ENCODE data around the gene UBQLN4.

Gene UBQLN4

DNA sequence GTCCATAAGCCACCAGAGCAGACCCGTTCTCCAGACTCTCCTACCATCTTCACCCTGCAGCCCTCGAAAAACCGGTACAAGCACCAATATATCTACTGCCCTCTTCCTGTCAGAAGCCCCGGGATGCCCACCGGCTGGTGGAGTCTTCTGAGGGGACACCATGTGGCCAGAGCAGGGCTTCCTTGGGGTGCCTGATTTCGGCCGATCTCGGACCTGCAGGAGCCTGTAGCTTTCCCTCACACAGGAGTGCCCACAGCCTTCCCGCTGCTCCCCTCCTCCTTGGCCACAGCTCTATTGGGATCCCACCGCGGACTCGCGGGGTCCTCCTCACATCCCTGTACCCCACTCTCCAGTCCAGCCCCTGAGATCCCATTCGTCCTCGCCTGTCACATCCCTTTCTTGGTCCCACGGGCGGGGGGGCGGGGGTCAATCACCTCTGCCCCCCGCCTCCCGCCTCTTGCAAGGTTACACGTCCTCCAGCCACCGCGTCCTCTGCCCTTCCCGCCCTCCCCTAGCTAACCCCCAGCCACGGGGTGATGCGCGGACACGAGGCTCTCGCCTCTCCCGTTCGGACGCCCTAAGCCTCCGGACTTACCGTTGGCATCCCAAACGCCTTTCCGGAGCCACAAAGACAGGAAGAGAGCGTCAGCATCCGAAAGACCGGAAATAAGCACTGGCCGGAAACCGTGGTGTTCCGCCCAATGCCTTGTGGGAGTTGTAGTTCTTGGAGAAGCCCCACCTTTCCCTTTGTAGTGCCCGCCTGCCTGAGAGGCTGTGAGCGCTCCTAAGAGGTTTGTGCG lies 33.1 kb downstream of the UBQLN4 start, which contains the start of gene SSR2:
TSS of gene SSR2 (minus strand) at position 659 of the 800 bp plus-strand sequence. CDS start 784 bp downstream, outside the sequence.
- DNase-seq (ENCODE audit: extremely low read depth in 1 of 2, low read depth in 1 of 2) = peak; percentile 67 to 84

- no peak for DNase-seq (ENCODE audit: extremely low read depth in 1 of 2, low read depth in 1 of 2)
These were observed 33.7 kb downstream of the UBQLN4 start for GRCh38 chr1:156019946-156020292.

DNA sequence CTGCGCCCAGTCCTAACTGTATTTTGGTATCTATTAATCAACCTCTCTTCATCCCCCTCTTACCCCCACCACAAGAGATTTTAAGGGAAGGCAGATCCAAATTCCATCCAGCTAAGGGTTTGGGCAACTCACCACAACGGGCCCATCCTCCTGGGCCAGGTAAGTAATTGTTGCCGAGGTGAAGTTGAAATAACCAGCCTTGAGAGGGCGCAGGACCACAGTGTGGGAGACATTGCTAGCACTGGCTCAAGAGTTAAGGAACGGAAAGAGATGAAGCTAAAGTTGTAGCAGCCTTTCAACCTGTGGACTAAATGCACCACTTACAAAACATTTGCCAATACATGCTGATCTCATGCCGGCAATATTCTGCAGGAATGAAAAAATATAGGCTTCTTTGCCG lies 38.8 kb downstream of the UBQLN4 start:
- DNase-seq (ENCODE audit: extremely low read depth in 1 of 2, low read depth in 1 of 2) = no peak

- DNase-seq (ENCODE audit: extremely low read depth in 1 of 2, low read depth in 1 of 2) = no peak
These were observed 41.4 kb downstream of the UBQLN4 start for GRCh38 chr1:156012051-156012817.

- DNase-seq (ENCODE audit: extremely low read depth in 1 of 2, low read depth in 1 of 2) = no peak
These were observed 44.2 kb downstream of the UBQLN4 start for GRCh38 chr1:156009404-156009803.

GRCh38 chr1:156006666-156007376 lies 46.8 kb downstream of the UBQLN4 start:
- no peak for DNase-seq (ENCODE audit: extremely low read depth in 1 of 2, low read depth in 1 of 2)

GRCh38 chr1:156004843-156005584 lies 48.6 kb downstream of the UBQLN4 start:
- DNase-seq (ENCODE audit: extremely low read depth in 1 of 2, low read depth in 1 of 2) = no peak

GRCh38 chr1:156003923-156004188 lies 49.7 kb downstream of the UBQLN4 start:
- no peak for DNase-seq (ENCODE audit: extremely low read depth in 1 of 2, low read depth in 1 of 2)

DNA sequence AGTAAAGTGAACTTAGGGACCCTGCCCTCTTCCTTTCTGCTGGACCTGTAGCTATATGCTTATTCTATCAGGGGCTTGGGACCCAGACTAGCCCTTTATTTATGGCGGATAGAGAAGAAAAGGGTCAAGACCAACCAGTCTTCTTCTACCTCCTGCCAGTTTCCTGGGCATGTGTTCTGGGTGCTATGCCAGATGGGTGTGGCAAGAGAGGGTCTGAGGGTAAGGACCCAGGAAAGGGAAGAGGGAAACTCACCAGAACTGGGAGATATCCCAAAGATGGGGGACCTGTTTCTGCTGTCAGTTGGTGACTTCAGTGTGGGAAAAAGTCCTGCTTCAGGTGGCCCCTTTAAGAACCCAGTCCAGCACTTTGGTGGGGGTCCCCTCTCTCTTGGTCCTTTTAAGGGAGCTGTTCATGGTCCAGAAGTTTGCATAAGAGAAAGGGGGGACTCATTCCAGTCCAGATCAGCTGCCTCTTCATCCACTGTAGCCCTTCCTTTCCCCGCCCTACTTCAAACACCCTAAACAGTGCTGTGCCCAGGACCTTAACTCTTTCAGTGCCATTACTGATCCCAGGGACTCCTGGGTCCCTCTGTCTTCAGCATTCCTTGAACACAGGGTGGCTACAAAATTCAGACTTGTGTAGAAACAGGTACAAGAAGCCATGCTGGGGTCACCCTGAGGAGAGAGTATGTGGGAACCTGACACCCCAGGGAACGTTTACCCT lies 51.2 kb downstream of the UBQLN4 start:
- no peak for DNase-seq (ENCODE audit: extremely low read depth in 1 of 2, low read depth in 1 of 2)

GRCh38 chr1:156001662-156002171 lies 51.9 kb downstream of the UBQLN4 start:
- no peak for DNase-seq (ENCODE audit: extremely low read depth in 1 of 2, low read depth in 1 of 2)

- DNase-seq (ENCODE audit: extremely low read depth in 1 of 2, low read depth in 1 of 2) = no peak
These were observed 52.5 kb downstream of the UBQLN4 start for GRCh38 chr1:156001021-156001661.

DNA sequence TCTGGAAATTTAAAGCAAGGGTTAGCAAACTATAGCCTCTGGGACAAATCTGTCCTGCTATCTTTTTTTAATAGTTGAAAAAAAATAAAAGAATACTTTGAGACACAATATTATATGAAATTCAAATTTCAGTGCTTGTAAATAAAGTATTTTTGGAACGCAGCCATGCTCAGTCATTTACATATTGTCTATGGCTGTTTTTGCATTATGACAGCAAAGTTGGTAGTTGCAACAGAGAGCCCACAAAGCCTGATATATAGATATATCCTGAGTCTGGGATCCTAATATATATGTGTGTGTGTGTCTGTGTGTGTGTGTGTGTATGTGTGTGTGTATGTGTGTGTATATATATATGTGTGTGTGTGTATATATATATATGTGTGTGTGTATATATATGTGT lies 53.6 kb downstream of the UBQLN4 start:
- no peak for DNase-seq (ENCODE audit: extremely low read depth in 1 of 2, low read depth in 1 of 2)

GRCh38 chr1:155996166-155996565 lies 57.4 kb downstream of the UBQLN4 start:
- no peak for DNase-seq (ENCODE audit: extremely low read depth in 1 of 2, low read depth in 1 of 2)

DNA sequence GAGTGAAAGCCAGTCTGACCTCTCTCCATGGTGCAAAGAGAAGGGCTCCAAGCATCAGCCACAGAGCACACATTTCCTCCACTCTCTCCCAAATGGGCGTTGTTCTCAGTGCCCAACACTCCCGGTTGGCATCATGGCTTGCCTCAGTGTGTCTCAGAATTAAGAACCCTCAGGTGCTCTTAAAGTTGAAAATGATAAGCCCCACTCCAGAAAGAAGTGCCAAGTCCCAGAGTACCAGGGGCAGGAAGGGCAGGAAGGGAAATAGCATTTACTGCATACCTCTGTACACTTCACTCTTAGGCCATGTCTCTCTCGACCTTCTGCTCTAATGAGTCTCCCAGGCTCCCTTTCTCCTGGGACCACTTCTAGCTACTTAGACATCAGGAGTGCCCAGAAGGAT lies 60.0 kb downstream of the UBQLN4 start:
- no peak for DNase-seq (ENCODE audit: extremely low read depth in 1 of 2, low read depth in 1 of 2)

DNA sequence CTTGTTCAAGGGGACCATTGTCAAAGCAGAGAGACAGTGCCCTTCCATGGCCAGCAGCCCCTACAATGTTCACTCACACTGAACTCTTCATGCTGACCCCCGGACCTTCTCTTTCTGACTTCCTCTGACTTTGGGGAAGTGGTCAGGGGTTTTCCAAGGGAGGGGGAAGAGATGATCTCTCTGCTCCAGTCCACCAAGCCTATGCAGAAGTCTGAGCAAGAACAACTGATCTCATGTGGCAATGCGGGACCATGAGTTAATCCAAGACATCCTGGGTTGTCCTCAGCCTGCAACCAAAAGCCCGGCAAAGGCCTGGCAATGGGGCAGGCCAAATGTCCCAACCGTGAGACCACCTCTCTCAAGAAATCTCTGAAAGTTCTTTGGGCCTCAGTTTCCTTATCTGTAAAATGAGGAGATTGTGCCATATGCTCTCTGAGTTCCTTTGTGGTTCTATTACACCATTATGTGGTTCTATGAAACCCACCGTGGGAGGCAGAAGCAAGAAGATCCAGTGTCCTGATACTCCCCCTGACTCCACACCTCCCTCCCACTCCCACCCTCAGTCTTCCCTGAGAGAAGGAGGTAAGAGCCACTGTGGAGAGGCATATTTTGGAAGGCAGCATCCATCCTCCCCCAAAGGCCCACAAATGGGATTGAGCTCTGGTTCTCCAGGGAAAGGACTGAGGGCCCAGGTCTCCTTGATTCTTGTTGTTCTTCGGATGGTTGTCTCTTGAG lies 63.4 kb downstream of the UBQLN4 start:
- no peak for DNase-seq (ENCODE audit: extremely low read depth in 1 of 2, low read depth in 1 of 2)

DNA sequence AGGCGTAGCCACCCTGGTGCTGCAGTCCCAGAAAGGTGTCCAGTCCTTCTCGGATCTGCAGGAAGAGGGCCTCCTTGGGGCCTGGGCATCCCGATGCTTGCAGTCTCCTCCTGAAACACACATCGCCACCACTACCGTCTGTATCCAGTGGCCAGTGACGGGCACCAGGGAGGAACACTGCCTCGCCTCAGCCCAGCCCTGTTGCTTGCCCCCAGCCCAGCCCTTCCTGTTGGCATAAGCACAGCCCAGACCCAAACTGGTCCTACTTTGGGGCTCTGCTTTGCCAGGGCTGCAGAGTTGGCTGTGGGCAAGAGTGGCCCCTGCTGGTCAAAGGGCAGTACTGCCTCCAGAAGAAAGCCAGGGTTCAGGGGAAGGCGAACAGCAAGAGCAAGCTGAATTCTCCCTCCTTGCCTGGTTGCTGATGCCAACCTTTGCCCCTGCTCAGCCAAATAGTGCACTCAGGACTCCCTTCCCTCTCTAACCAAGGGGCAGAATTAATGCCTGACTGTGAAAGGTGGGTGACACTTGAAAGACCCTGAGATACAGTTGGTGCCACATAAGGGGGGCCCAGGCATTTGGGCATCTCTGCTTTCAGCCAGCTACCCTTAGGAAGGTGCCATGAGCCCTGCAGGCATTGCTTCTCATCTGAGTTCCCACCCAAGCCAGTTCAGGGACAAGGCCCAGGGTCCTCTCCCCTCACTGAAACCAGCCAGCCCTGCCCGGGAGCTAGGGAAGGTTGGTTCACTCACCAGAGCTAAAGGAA lies 64.2 kb downstream of the UBQLN4 start:
- DNase-seq (ENCODE audit: extremely low read depth in 1 of 2, low read depth in 1 of 2) = peak; percentile 44 to 52
